GM18861 (cell line): Measurements from ENCODE around the gene HAUS3.
"Not testable (repeated sequence)": the region's sequence is repeated elsewhere in the genome, so short reads cannot be mapped to it uniquely, and the experiment has no call there.

Experiments used
- ATAC-seq: cut with Tn5 transposase; IDR thresholded peaks from one replicate; pipeline ENCODE4 v1.9.1; 2021; ENCODE audit not compliant: unreplicated experiment

HAUS3 gene

GRCh38 chr4:2275546-2276251 lies 33.8 kb upstream of the HAUS3 start:
- no peak for ATAC-seq

GRCh38 chr4:2275044-2275397 lies 33.1 kb upstream of the HAUS3 start:
- ATAC-seq: not testable (repeated sequence)

DNA sequence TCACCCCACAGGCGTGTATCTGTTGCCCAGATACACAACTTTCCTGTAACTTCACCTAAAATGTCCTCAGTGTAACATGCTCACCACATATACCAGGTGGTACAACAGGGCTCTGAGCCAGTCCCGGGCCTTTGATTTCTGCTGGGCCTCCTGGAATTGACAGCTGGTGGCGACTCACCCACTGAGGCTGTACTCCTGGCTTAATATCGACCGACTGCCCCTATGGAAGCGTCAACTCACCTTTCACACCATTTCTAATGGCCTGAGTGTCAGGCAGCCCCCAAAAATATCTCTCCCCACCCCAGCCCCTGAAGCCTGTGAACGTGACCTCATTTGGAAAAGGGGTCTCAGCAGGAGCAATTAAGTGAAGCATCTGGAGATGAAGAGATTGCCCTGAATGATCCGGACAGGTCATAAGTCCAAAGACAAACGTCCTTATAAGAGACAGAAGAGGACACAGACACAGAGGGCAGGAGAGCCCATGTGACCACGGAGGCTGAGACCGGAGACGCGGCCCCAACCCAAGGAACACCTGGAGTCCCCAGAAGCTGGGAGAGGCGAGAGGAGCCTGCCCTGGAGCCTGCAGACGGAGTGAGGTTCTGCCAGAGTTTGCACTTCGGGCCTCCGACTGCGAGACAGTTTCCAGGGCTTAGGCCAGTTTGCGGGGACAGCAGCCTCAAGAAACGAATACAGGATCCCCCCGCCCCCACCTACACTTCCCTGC lies 32.6 kb upstream of the HAUS3 start:
- no peak for ATAC-seq

DNA sequence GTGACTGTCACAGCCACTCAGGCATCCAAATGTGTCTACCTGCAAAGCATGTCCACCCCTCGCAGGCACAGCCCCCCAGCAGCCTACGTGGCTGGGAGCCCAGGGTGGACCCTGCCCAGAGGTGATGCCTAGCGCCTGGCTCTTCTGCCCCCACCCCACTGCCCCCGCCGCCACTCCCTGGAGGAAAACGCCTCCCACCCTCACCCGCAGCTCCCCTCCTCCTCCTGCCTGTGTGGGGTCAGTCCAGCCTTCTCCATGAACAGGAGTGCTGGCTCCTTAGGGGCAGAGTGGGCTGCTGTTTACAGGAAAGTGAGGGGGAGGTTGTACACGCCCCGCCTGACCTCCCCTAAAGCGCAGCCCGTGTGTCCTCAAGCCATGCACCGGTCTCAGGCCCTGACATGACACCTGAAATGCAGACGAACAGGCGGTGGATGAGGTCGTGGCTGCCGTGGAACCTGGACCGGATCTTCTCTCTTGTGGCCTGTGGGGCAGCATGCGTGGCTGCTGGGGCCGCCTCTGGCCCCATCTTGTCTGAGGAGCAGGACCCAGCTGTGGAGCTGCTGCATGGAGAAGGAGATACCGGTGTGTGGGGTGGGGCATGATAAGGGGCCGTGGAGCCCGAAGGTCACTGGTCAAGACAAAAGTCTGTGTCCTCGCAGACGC lies 31.9 kb upstream of the HAUS3 start:
- no peak for ATAC-seq

DNA sequence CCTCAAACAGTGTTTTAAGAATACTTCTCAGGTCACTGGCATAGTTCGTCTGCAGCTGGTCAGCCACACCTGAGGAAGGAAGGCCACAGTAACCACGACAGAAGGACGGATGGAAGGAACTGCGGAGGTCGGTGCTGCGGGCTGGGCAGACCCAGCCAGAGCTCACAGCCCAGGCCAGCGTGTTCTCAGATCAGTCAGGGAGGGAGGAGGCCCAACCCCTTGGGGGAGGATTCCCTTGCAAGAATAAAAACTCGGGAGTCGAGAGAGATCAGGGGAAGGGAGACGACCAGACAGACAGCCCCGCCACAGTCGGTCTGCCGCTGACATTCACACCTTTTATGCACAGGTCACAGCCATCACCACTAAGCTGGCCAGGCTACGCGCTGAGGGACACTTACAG lies 31.3 kb upstream of the HAUS3 start:
- no peak for ATAC-seq

- no peak for ATAC-seq
Measured at GRCh38 chr4:2272828-2273120, 30.9 kb upstream of the HAUS3 start.

- ATAC-seq: no peak
Measured at GRCh38 chr4:2272026-2272827, 30.3 kb upstream of the HAUS3 start.

- ATAC-seq: no peak
Measured at GRCh38 chr4:2271279-2272025, 29.5 kb upstream of the HAUS3 start.

GRCh38 chr4:2270341-2271165 lies 28.6 kb upstream of the HAUS3 start:
- no peak for ATAC-seq

DNA sequence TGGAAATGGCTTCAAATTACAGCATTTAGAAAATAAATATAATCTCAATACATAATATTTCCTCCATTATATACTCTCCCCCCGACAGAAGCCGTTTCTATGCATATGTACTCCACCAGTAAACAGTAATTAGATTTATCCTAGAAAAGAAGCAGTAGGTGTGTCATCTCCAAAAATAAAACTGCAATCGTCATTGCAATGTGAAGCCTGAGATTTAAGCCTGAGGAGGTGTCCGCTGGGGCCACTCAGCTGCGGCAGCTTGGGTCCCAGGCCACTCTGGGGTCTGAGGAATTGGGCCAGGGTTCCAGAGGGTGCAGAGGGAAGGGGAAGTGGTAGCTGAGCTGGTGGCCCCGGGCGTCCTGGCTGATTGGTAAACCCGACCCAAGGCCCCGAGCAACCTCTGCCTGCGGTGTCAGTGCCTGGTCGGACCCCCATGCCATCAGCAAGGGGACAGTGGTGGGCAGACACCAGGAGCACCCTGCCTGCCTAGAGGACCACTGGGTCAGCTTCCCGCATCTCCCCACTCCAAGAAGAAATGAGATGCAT lies 27.8 kb upstream of the HAUS3 start:
- no peak for ATAC-seq

GRCh38 chr4:2269206-2269531 lies 27.2 kb upstream of the HAUS3 start:
- ATAC-seq: no peak

DNA sequence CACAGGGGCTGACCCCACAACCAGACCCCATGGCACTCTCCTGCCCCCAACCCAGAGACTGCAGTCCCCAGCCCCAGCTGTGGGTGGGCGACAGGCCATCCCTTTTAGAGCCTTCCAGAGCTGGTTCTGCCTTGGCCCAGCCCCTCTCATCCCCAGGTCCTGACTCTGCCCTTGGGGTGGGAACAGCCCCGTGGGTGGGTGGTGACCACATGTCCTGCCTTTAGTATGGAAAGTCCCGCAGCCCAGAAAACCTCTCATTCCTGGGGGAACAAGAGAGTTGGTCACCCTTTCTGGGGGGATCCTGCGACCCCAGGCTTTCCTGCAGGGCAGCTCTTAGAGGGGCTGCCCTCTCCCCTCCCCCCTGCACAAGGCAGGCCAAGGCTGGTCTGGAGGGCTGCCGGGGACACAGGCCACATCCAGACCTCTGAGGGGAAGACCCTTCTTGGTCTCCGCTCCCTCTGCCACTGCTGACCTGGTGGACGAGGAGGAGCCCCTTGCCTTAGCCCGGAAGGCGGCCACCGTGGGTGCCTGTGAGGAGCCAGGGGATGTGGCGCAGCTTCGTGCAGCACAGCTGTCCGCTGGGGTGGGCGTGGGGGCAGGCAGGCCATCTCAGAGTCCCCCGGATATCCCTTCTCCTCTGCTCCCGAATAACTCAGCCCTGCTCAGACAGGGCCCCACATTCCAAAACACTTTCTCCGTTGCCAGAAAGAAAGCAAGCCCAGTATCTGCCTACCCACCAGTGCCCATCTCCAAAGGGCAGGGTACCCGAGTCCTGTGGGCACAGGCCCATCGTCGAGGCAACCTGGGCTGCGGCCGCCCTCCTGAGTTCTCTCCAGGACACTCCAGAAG lies 26.7 kb upstream of the HAUS3 start:
- ATAC-seq: no peak

GRCh38 chr4:2267841-2268240 lies 25.9 kb upstream of the HAUS3 start:
- no peak for ATAC-seq

GRCh38 chr4:2267320-2267811 lies 25.4 kb upstream of the HAUS3 start:
- no peak for ATAC-seq

DNA sequence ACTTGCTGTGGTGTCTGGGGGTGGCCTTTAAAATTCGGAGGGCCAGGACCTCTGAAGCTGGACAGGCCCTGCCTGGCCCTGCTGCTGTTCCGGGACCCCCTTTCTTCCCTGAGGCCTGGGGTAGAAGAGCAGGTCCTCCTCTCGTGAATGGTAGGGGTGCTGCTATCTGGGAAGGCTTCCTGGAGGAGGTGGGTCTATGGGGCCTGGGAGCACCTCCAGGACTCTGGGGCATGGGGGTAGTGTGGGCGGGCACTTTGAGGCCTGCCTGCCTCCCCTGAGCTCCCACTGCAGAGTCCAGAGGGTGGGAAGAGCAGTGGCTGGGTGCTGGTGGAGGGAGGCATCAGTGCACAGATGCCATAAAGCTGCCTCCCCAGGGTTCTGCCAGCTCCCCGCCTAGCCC lies 24.9 kb upstream of the HAUS3 start:
- no peak for ATAC-seq

- no peak for ATAC-seq
Measured at GRCh38 chr4:2266181-2266580, 24.3 kb upstream of the HAUS3 start.

DNA sequence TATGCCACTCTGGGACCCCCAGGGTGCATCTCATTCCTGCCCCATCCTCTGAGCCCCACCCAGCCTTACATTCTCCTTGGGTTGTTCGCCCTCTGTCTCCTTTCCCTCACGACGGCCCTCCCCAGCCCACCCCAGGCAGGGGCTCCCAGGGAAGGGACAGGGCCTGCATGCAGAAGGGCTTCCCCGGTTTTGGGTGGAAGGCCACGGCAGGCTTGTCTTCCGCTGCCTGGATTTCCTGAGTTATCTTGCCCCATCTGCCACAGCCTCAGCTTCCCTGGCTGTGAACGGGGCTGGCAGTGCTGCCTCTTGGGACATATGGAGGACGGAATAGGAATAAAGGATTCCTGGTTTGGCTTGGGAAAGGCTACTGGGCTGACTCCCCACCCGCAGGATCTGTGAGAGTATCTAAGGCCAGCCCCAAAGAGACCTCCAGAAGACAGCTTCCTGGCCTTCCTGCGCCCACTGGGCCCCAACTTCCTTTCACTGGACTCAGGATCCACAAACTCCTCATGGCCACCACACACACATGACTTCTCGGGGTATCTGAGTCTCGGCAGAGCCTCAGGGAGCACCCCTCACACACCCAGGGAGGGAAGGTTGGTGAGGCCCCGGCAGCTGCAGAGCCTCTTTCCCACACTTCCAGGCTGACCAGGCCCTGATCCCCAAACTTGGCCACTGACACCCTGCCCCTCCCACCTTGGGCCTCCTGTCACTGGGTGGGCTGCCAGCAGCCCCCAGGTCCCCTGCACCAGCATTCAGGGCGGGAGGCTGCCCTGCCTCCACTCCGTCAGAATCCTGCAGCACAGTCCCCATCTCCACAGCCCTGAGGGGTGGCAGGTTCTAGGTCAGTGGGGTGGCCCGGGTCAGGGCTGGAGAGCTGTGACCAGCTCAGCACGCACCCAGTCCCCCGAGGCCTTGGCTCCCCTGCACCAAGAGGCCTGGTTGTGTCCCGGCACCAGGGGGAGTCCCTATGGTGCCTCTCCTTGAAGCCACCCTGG lies 23.5 kb upstream of the HAUS3 start:
- ATAC-seq: no peak
